H1 (cell line): ENCODE data around the gene EPN2. TPM values are rescaled to one million over a fixed set of nuclear protein-coding genes. Genes with fewer than 3 reads are reported as not detected.

Experiments used
- CTCF ChIA-PET: fragments of 300-600 bp; sonication (Branson Sonifier 250); formaldehyde crosslinking; loops from one replicate; lab custom pipeline; 2021; ENCODE audit not compliant: partially characterized antibody; lab: Charles Lee
- POLR2A ChIA-PET: fragments of 300-600 bp; sonication (Branson Sonifier 250); formaldehyde crosslinking; loops from one replicate; lab custom pipeline; 2021; ENCODE audit warnings: inconsistent platforms; ENCODE audit not compliant: partially characterized antibody; lab: Charles Lee
- DNase-seq, 2 experiments: peaks; one replicate each; pipeline versions ENCODE4 v3.0.0 to v3.0.0-alpha.2; 2010 to 2022; ENCODE audit warnings: low spot score in 2 of 2, low read depth in 1 of 2, mixed read lengths in 1 of 2
- FAIRE-seq: peaks from 2 replicates; lab custom pipeline; 2011; peaks lifted over from hg19 to GRCh38; lab: Jason Lieb, UNC
- H2AFZ ChIP-seq: 2 replicates; pipeline ENCODE4 v1.8.1; 2012; ENCODE audit warnings: low read length, inconsistent platforms
- H2AK5ac ChIP-seq: 2 replicates; pipeline ENCODE4 v1.6.1; 2013; ENCODE audit warnings: low read depth, low read length
- H2BK120ac ChIP-seq: replicated peaks from 2 replicates; pipeline ENCODE3; 2013; ENCODE audit warnings: low read depth, low read length, inconsistent platforms
- H2BK12ac ChIP-seq: 2 replicates; pipeline ENCODE4 v1.6.1; 2013; ENCODE audit warnings: low read depth, low read length
- H2BK15ac ChIP-seq: 2 replicates; pipeline ENCODE4 v1.6.1; 2013; ENCODE audit warnings: low read length
- H2BK20ac ChIP-seq: 2 replicates; pipeline ENCODE4 v1.6.1; 2013; ENCODE audit warnings: low read length
- H2BK5ac ChIP-seq: 2 replicates; pipeline ENCODE4 v1.6.1; 2013; ENCODE audit warnings: low read depth, low read length
- H3K14ac ChIP-seq: 2 replicates; pipeline ENCODE4 v1.6.1; 2013; ENCODE audit warnings: inconsistent platforms; ENCODE audit not compliant: insufficient read length
- H3K18ac ChIP-seq: 2 replicates; pipeline ENCODE4 v1.6.1; 2013; ENCODE audit warnings: low read length; ENCODE audit errors: extremely low read depth
- H3K23ac ChIP-seq: 2 replicates; pipeline ENCODE4 v1.6.1; 2013; ENCODE audit warnings: inconsistent platforms; ENCODE audit not compliant: insufficient read length
- H3K23me2 ChIP-seq: 2 replicates; pipeline ENCODE4 v1.6.1; 2013; ENCODE audit warnings: low read depth, low read length
- H3K27ac ChIP-seq: 2 replicates; pipeline ENCODE4 v1.6.1; 2011; ENCODE audit warnings: low read depth, low read length, inconsistent platforms
- H3K27me3 ChIP-seq, 4 experiments: replicated peaks in 1 of 4; 1 replicate in 1 of 4; 2 replicates in 3 of 4; pipeline versions ENCODE4 v1.6.1 to v1.8.1; 2011 to 2013; ENCODE audit warnings: low read length in 3 of 4, mild to moderate bottlenecking in 3 of 4, inconsistent platforms in 2 of 4, mixed read lengths in 2 of 4, moderate library complexity in 1 of 4; ENCODE audit not compliant: control insufficient read depth in 3 of 4, insufficient read depth in 3 of 4; ENCODE audit errors: extremely low read depth in 1 of 4
- H3K36me3 ChIP-seq, 4 experiments: 2 replicates each; pipeline versions ENCODE4 v1.6.1 to v1.8.1; 2011 to 2013; ENCODE audit warnings: mild to moderate bottlenecking in 4 of 4, low read length in 3 of 4, moderate library complexity in 2 of 4, control low read depth in 1 of 4, inconsistent platforms in 1 of 4; ENCODE audit not compliant: insufficient read depth in 4 of 4, control insufficient read depth in 2 of 4
- H3K4ac ChIP-seq: replicated peaks from 2 replicates; pipeline ENCODE3; 2013; ENCODE audit warnings: low read length, low read depth, mixed read lengths, inconsistent platforms; ENCODE audit not compliant: insufficient read length
- H3K4me1 ChIP-seq, 4 experiments: replicated peaks in 1 of 4; 1 replicate in 1 of 4; 2 replicates in 3 of 4; pipeline versions ENCODE4 v1.6.1 to v1.8.1; 2011 to 2013; ENCODE audit warnings: low read length in 3 of 4, inconsistent platforms in 2 of 4, mixed read lengths in 1 of 4; ENCODE audit not compliant: insufficient read depth in 4 of 4, control insufficient read depth in 3 of 4
- H3K4me2 ChIP-seq, 2 experiments: 2 replicates each; pipeline versions ENCODE4 v1.6.1 to v1.8.1; 2011 to 2013; ENCODE audit warnings: low read depth in 2 of 2, low read length in 2 of 2, control low read depth in 1 of 2, inconsistent platforms in 1 of 2, mild to moderate bottlenecking in 1 of 2; ENCODE audit not compliant: insufficient read depth in 1 of 2
- H3K4me3 ChIP-seq, 4 experiments: fragments of 200-600, 300-600 bp in 1 of 4; sonication (generic), shearing (Covaris generic), sonication (Bioruptor Twin) in 1 of 4; 2 replicates each; pipeline versions ENCODE4 v1.5.1 to v1.8.1; 2011 to 2016; ENCODE audit warnings: low read length in 4 of 4, low read depth in 3 of 4, control low read depth in 2 of 4, inconsistent platforms in 2 of 4, mild to moderate bottlenecking in 2 of 4, mixed read lengths in 1 of 4, moderate library complexity in 1 of 4; ENCODE audit not compliant: insufficient read depth in 2 of 4; ENCODE audit errors: extremely low read depth in 1 of 4
- H3K56ac ChIP-seq: replicated peaks from 2 replicates; pipeline ENCODE3; 2013; ENCODE audit warnings: low read depth, mild to moderate bottlenecking, mixed read lengths, low read length, inconsistent platforms; ENCODE audit not compliant: insufficient read length
- H3K79me1 ChIP-seq: 2 replicates; pipeline ENCODE4 v1.6.1; 2013; ENCODE audit warnings: low read depth, low read length, control low read depth
- H3K79me2 ChIP-seq, 2 experiments: 2 replicates each; pipeline versions ENCODE4 v1.6.1 to v1.8.1; 2012 to 2013; ENCODE audit warnings: low read length in 2 of 2, mild to moderate bottlenecking in 2 of 2, inconsistent platforms in 1 of 2; ENCODE audit not compliant: insufficient read depth in 2 of 2, control insufficient read depth in 1 of 2
- H3K9ac ChIP-seq, 4 experiments: replicated peaks in 1 of 4; 1 replicate in 1 of 4; 2 replicates in 3 of 4; pipeline versions ENCODE4 v1.6.1 to v1.8.1; 2011 to 2013; ENCODE audit warnings: low read depth in 3 of 4, low read length in 3 of 4, control low read depth in 2 of 4, mild to moderate bottlenecking in 2 of 4, moderate library complexity in 2 of 4, inconsistent platforms in 1 of 4; ENCODE audit errors: extremely low read depth in 1 of 4
- H3K9me3 ChIP-seq, 2 experiments: 2 replicates each; pipeline versions ENCODE4 v1.6.1 to v1.8.1; 2012 to 2013; ENCODE audit warnings: mild to moderate bottlenecking in 2 of 2, moderate library complexity in 2 of 2, control low read depth in 1 of 2, inconsistent platforms in 1 of 2, low read depth in 1 of 2, low read length in 1 of 2, mixed read lengths in 1 of 2; ENCODE audit not compliant: insufficient read depth in 2 of 2
- H4K20me1 ChIP-seq, 2 experiments: replicated peaks in 1 of 2; 2 replicates each; pipeline versions ENCODE3 to v1.8.1; 2011 to 2013; ENCODE audit warnings: inconsistent platforms in 2 of 2, low read length in 2 of 2, mild to moderate bottlenecking in 1 of 2; ENCODE audit not compliant: insufficient read depth in 2 of 2, control insufficient read depth in 1 of 2
- H4K5ac ChIP-seq: 2 replicates; pipeline ENCODE4 v1.6.1; 2013; ENCODE audit warnings: low read length, low read depth, mixed read lengths, inconsistent platforms; ENCODE audit not compliant: insufficient read length
- H4K8ac ChIP-seq: 2 replicates; pipeline ENCODE4 v1.8.0; 2013; ENCODE audit warnings: mild to moderate bottlenecking, moderate library complexity, low read length, inconsistent platforms; ENCODE audit not compliant: insufficient read depth; ENCODE audit errors: extremely low read depth
- H4K91ac ChIP-seq: replicated peaks from 2 replicates; pipeline ENCODE3; 2013; ENCODE audit warnings: low read length, mixed read lengths, inconsistent platforms; ENCODE audit not compliant: insufficient read length
- BCL11A ChIP-seq, 2 experiments: IDR thresholded peaks; one replicate each; pipeline ENCODE4 v1.6.1; 2011; ENCODE audit warnings: low read depth in 2 of 2, low read length in 2 of 2, mild to moderate bottlenecking in 2 of 2
- CHD1 ChIP-seq: IDR thresholded peaks from 2 replicates; pipeline ENCODE4 v1.6.1; 2012; ENCODE audit warnings: low read depth, low read length, improper control_type of control experiment
- EZH2 ChIP-seq: fragments of 200-600 bp; sonication (generic); IDR thresholded peaks from 2 replicates; pipeline ENCODE4 v1.7.1; 2012; ENCODE audit warnings: low read depth, mild to moderate bottlenecking, moderate library complexity, low read length, inconsistent platforms; ENCODE audit not compliant: severe bottlenecking
- JUN ChIP-seq: IDR thresholded peaks from 2 replicates; pipeline ENCODE4 v1.6.1; 2011; ENCODE audit warnings: low read depth, mild to moderate bottlenecking, improper control_type of control experiment, low read length
- KDM1A ChIP-seq: fragments of 200-600, 300-600 bp; sonication (generic); IDR thresholded peaks from 2 replicates; pipeline ENCODE4 v1.7.1; 2016; ENCODE audit warnings: mild to moderate bottlenecking, low read length, borderline replicate concordance
- KDM5A ChIP-seq: fragments of 200-600 bp; IDR thresholded peaks from 2 replicates; pipeline ENCODE4 v1.7.1; 2012; ENCODE audit warnings: mild to moderate bottlenecking, low read length, inconsistent platforms, mixed read lengths
- RFX5 ChIP-seq: IDR thresholded peaks from 2 replicates; pipeline ENCODE4 v1.6.1; 2011; ENCODE audit warnings: low read depth, low read length, improper control_type of control experiment, borderline replicate concordance
- SAP30 ChIP-seq: fragments of 300-600 bp; sonication (generic); IDR thresholded peaks from 2 replicates; pipeline ENCODE4 v1.7.1; 2012; ENCODE audit warnings: low read length, moderate library complexity, mild to moderate bottlenecking, inconsistent platforms; ENCODE audit not compliant: insufficient read depth, insufficient replicate concordance
- SIRT6 ChIP-seq: IDR thresholded peaks from one replicate; pipeline ENCODE4 v1.7.1; 2012; ENCODE audit warnings: low read length, inconsistent platforms
- SP2 ChIP-seq: IDR thresholded peaks from 2 replicates; pipeline ENCODE4 v1.6.1; 2012; ENCODE audit warnings: mild to moderate bottlenecking, low read length, inconsistent platforms
- YY1 ChIP-seq: IDR thresholded peaks from 2 replicates; pipeline ENCODE4 v1.6.1; 2011; ENCODE audit warnings: low read depth, mild to moderate bottlenecking, low read length
- ZNF274 ChIP-seq: IDR thresholded peaks from 2 replicates; pipeline ENCODE4 v1.7.0; 2012; ENCODE audit warnings: low read length, borderline replicate concordance; ENCODE audit errors: extremely low read depth
- WGBS, 2 experiments: shearing (Covaris generic) in 1 of 2; methylation state at CpG; one replicate each; pipeline versions ENCODE4 v1.1.6 to v1.1.7; 2013 to 2015; ENCODE audit warnings: low lambda C conversion rate in 2 of 2, mixed read lengths in 2 of 2, inconsistent platforms in 1 of 2, low coverage in 1 of 2, missing lambda C conversion rate in 1 of 2; ENCODE audit not compliant: insufficient replicate concordance in 2 of 2, insufficient coverage in 1 of 2, insufficient read length in 1 of 2; ENCODE audit errors: extremely low coverage in 1 of 2, missing lambda C conversion rate in 1 of 2; 5-methylcytosine and 5-hydroxymethylcytosine counted together
- polyA plus RNA-seq, 7 experiments: library from polyadenylated mRNA; depleted of rRNA in 3 of 7; stranded (reverse) in 5 of 7; unstranded in 2 of 7; fragments of >200 nt in 5 of 7; fragments of 200-250 nt in 2 of 7; gene quantifications; 1 replicate in 5 of 7; 2 replicates in 1 of 7; 4 replicates in 1 of 7; pipeline versions ENCODE4 v1.2.1 to v1.2.3, GENCODE V29; 2011 to 2013; ENCODE audit warnings: missing spikeins in 2 of 7, mixed read lengths in 2 of 7
- total RNA-seq: library from RNA; stranded (reverse); fragmentation: NEBNext Ultra II Directional; extraction: Animal tissue kit (Norgen Biotek cat#: 25700); gene quantifications from 2 replicates; pipeline ENCODE4 v1.2.1, GENCODE V29; 2021
- TF ChIP-seq, protein P1 (sequence below): IDR thresholded peaks from 2 replicates; pipeline ENCODE4 v1.6.1; 2011; ENCODE audit warnings: low read length, improper control_type of control experiment

The EPN2 gene
- total and polyA plus RNA-seq, 2 of the 8 experiments (the other 6 are each of a cell fraction or from before 2014, with no cell fraction given), result 28.7 to 55.8 TPM

DNA sequence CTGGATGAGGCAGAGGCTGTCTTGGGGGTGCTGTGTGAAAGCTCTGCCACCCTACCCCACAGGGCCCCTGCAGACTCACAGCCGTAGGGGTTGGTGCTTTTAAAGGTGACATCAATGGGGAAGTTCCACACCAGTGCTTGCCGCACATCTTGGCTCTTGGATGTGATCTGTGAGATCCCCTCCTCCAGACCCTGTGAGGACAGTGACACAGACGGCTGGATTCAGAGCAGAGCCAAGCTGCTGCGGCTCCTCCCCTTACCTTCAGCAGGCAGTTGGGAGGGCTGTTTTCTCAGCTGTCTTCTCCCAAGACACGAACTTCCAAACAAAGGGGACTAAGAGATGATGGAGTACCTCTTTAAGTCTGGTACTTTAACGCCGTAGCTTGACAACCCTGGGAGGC, 120.6 kb downstream of the EPN2 start:
- FAIRE-seq (no peak), DNase-seq (no peak)
- Histone ChIP-seq H3K79me2 (no peaks in the 10 kb centered on the region), H3K79me1 (peaks cover 2% of the 10 kb centered on the region; the same call in 1 of the 2 replicates), H4K5ac (no peak overlapping the region), H3K23ac (no peak overlapping the region), H3K18ac (no peak overlapping the region), H2BK12ac (no peak overlapping the region), H3K4me2 (no peak overlapping the region), H2BK5ac (no peak overlapping the region), H4K8ac (no peak overlapping the region), H2BK15ac (no peak overlapping the region), H3K9ac (no peak overlapping the region), H3K4me3 (no peak overlapping the region), H4K91ac (no peak overlapping the region), H2BK20ac (no peak overlapping the region), H2AK5ac (no peak overlapping the region), H2BK120ac (no peak overlapping the region), H3K56ac (no peak overlapping the region), H4K20me1 (peaks cover 0 to 4% of the 10 kb centered on the region in 2 experiments), H3K4ac (no peak overlapping the region), H3K27me3 (no peaks in the 10 kb centered on the region), H3K9me3 (no peaks in the 10 kb centered on the region), H3K4me1 (peaks cover 0 to 3% (median under 1%) of the 10 kb centered on the region in 4 experiments; a peak in 3 of 7 replicates), H2AFZ (no peak overlapping the region), H3K27ac (no peak overlapping the region), H3K23me2 (peaks cover 6% of the 10 kb centered on the region; the same call in 1 of the 2 replicates), H3K36me3 (peaks cover 0 to 7% (median 0%) of the 10 kb centered on the region in 4 experiments; a peak in 1 of 8 replicates), H3K14ac (no peak overlapping the region)
- WGBS, 2 experiments, result 86% methylated on average over 7 of the region's 7 CpGs; no CpG with 5 or more reads in 1 of the 2 experiments
- ChIA-PET POLR2A (interaction anchor here (0.6 to 2.0 kb wide), 3 partner anchors 13 to 344 kb away, joined by 3 to 6 read pairs (median 5); no protein-coding TSS in a partner anchor), CTCF (interaction anchor here (0.9 to 1.1 kb wide), 2 partner anchors 68 to 90 kb away, joined by 3 read pairs; no protein-coding TSS in a partner anchor)
- TF ChIP-seq SP2 (no peak), YY1 (no peak), EZH2 (no peak), SIRT6 (no peak), ZNF274 (no peak), SAP30 (no peak), KDM5A (no peak), JUN (no peak), CHD1 (no peak), BCL11A (IDR thresholded peaks at IDR 0.05; ENCODE audit: low read depth in 2 of 2, low read length in 2 of 2) (no peak), KDM1A (no peak), RFX5 (no peak)
- TF ChIP-seq, protein P1, sequence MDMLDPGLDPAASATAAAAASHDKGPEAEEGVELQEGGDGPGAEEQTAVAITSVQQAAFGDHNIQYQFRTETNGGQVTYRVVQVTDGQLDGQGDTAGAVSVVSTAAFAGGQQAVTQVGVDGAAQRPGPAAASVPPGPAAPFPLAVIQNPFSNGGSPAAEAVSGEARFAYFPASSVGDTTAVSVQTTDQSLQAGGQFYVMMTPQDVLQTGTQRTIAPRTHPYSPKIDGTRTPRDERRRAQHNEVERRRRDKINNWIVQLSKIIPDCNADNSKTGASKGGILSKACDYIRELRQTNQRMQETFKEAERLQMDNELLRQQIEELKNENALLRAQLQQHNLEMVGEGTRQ, result no peak
